NK-92 (cell line): Measurements from ENCODE around the gene SLC45A1.

Experiments
- DNase-seq: peaks from one replicate; lab custom pipeline; 2025; ENCODE audit not compliant: unreplicated experiment; lab: John Stamatoyannopoulos, UW

The SLC45A1 gene

GRCh38 chr1:8382608-8383505 is 64.9 kb downstream of the SLC45A1 start:
- no peak for DNase-seq

- no peak for DNase-seq
Measured at GRCh38 chr1:8384088-8384487, 66.2 kb downstream of the SLC45A1 start.

- no peak for DNase-seq
Measured at GRCh38 chr1:8384577-8384976, 66.7 kb downstream of the SLC45A1 start.

GRCh38 chr1:8386247-8386646 is 68.3 kb downstream of the SLC45A1 start:
- no peak for DNase-seq

GRCh38 chr1:8388732-8389562 is 71.0 kb downstream of the SLC45A1 start:
- DNase-seq = no peak

GRCh38 chr1:8389958-8390535 is 72.1 kb downstream of the SLC45A1 start:
- DNase-seq = no peak

GRCh38 chr1:8390707-8391106 is 72.8 kb downstream of the SLC45A1 start:
- no peak for DNase-seq

GRCh38 chr1:8392522-8392921 is 74.6 kb downstream of the SLC45A1 start:
- DNase-seq = no peak
